GM12892 (cell line): ENCODE results near the gene TRAF7.

Experiments used
- POLR2A ChIP-seq: IDR thresholded peaks from 2 replicates; pipeline ENCODE4 v1.6.1; 2011; ENCODE audit warnings: low read depth, low read length, control low read depth
- POLR2AphosphoS5 ChIP-seq: IDR thresholded peaks from 2 replicates; pipeline ENCODE4 v1.6.1; 2011; ENCODE audit warnings: low read depth, low read length, control low read depth

DNA sequence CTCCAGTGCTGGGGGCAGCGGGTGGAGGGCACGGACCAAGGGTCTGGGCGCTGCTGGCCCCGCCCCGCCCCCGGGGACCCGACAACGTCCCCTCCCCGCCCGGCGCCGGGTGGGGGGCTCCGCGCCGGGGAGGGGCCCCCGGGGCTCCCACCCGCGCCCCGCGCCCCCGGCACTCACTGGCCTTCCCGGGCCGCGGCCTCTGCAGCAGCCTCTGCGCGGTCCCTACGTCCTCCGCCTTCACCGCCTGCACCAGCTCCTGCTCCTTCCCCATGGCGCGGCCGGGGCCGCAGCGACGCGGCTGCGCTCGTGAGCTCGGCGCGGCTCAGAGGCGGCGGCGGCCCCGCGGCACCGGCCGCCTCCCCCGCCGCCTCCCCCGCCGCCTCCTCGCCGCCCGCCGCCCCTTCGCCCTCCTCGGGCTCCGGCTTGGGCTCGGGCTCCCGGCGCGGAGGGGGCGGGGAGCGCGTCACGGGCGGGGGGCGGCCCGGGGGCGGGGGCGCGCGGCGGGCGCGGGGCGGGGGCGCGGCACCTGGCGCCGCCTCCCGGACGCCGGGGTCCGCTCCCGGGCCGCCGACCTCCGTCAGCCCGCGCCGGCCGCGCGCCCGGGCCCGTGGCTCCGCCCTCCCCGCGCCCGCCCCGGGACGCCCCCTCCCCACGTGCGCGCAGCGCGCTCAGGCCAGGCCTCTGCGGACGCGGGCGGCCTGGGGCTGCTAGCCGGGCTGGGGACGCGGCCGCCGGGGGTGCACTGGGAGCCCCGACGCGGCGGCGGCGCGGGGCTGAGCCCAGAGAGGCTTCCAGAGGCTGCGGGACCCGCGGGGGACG lies 40.8 kb downstream of the TRAF7 start, which contains the start of gene CASKIN1:
- TF ChIP-seq POLR2A: no peak
- no peak for TF ChIP-seq POLR2AphosphoS5
